Heart right ventricle (tissue), 16 donors: ENCODE measurements around the gene OPN3. TPM values are rescaled to one million over a fixed set of nuclear protein-coding genes. Genes with fewer than 3 reads are reported as not detected.

ENCODE experiments used
- ATAC-seq, 8 donors: fragments of 200-7000 bp; cut with Tn5 transposase; one replicate each; pipeline ENCODE4 v1.9.1; 2020; ENCODE audit warnings: mild to moderate bottlenecking in 8 of 8, moderate library complexity in 8 of 8, moderate number of reproducible peaks in 1 of 8
- DNase-seq, 2 donors: peaks; one replicate each; pipeline ENCODE4 v3.0.0-alpha.2; 2020
- H3K27ac ChIP-seq, 10 donors: fragments of 200-600 bp; sonication (generic) in 2 of 10; one replicate each; pipeline versions ENCODE4 v1.5.0 to v1.8.0; 2020 to 2022; ENCODE audit warnings: mild to moderate bottlenecking in 3 of 10
- H3K27me3 ChIP-seq, 7 donors: fragments of 200-600 bp; one replicate each; pipeline ENCODE4 v1.8.0; 2021 to 2022; ENCODE audit warnings: mild to moderate bottlenecking in 2 of 7
- H3K36me3 ChIP-seq, 9 donors: fragments of 200-600 bp; sonication (generic) in 1 of 9; one replicate each; pipeline versions ENCODE4 v1.5.0 to v1.8.0; 2020 to 2022; ENCODE audit warnings: mild to moderate bottlenecking in 2 of 9
- H3K4me1 ChIP-seq, 9 donors: fragments of 200-600 bp; sonication (generic) in 1 of 9; one replicate each; pipeline versions ENCODE4 v1.5.0 to v1.8.0; 2020 to 2022; ENCODE audit warnings: mild to moderate bottlenecking in 4 of 9
- H3K4me3 ChIP-seq, 10 donors: fragments of 200-600 bp; sonication (generic) in 2 of 10; one replicate each; pipeline versions ENCODE4 v1.5.0 to v1.8.0; 2020 to 2022; ENCODE audit warnings: mild to moderate bottlenecking in 7 of 10, moderate library complexity in 2 of 10
- H3K9me3 ChIP-seq, 11 donors: fragments of 200-600 bp in 10 of 11; sonication (generic) in 2 of 11; one replicate each; pipeline versions ENCODE4 v1.5.0 to v1.8.0; 2013 to 2022; ENCODE audit warnings: mild to moderate bottlenecking in 2 of 11, control low read depth in 1 of 11, moderate library complexity in 1 of 11
- CTCF ChIP-seq, 9 donors: fragments of 200-600 bp; sonication (generic) in 2 of 9; IDR thresholded peaks; one replicate each; pipeline versions ENCODE4 v1.5.0 to v1.8.0; 2021 to 2022; ENCODE audit warnings: antibody characterized with exemption in 9 of 9, mild to moderate bottlenecking in 5 of 9, moderate library complexity in 1 of 9
- WGBS, 2 donors: extraction: QIAGEN DNeasy Blood & Tissue Kit; methylation state at CpG; one replicate each; pipeline ENCODE4 v1.1.7; 2013; ENCODE audit warnings: inconsistent platforms in 1 of 2; 5-methylcytosine and 5-hydroxymethylcytosine counted together
- intact Hi-C, 10 donors: fragments of 100-400 bp; cut with DNase I; formaldehyde crosslinking; loops; one replicate each; pipeline versions ENCODE4 v1.11.1 to v1.14.2; 2022
- polyA plus RNA-seq, 2 donors: library from polyadenylated mRNA; stranded (reverse); fragments of 200-250 nt; gene quantifications; one replicate each; pipeline ENCODE4 v1.2.3, GENCODE V29; 2013
- total RNA-seq, 10 donors: library from RNA; stranded (reverse); fragmentation: NEBNext Ultra II Directional in 3 of 10; extraction: Animal tissue kit (Norgen Biotek cat#: 25700) in 3 of 10; gene quantifications; one replicate each; pipeline versions ENCODE4 v1.2.1 to v1.2.4, GENCODE V29; 2021 to 2023
- donor health status: Arrhythmogenic right ventricular cardiomyopathy.
- donor health status: ischemic (EF 13 %, LVEDD 7.1; RV severe dilation, severe dysfunction).
- donor health status: healthy with polysubstance abuse.
- donor health status: DM: no; HTN: yes; CAD: no.
- donor health status: DM: no; HTN: no; CAD: no.
- donor health status: ischemic (EF 25% LVEDD 6.9; RV normal size, moderate dysfunction).
- donor health status: ischemic (EF 25% LVEDD 5.7; RV mildly dilated, moderate dysfunction).
- donor health status: healthy.
- donor health status: DM: yes; HTN: yes; CAD: no.
- donor health status: Ischemic cardiomyopathy.
- donor health status: ischemic (EF 35%, LVEDD 5.7; RV mildly dilated, moderate dysfunction).
- donor health status: nonischemic (EF 11% LVEDD 7.7; RV severe dilation, severe dysfunction).
- donor health status: DM: yes; HTN: yes; CAD: no.
- donor health status: PGD.
- donor health status: ischemic (EF 29% LVEDD 5.4; RV normal size, mild dysfunction).
- donor health status: nonischemic (EF 23%, LVEDD 6.1; RV moderate dilation, normal function).

The OPN3 gene
- total and polyA plus RNA-seq, 12 donors = 3.3 to 9.1 (median 5.2) TPM

GRCh38 chr1:241606544-241606943 lies 33.6 kb downstream of the OPN3 start:
- peaks cover 0 to 23% (median 0%) of the 10 kb centered on the region in 9 donors for H3K4me1 ChIP-seq
- no peaks in the 10 kb centered on the region for H3K9me3 ChIP-seq
- H3K27me3 ChIP-seq = no peaks in the 10 kb centered on the region
- intact Hi-C loops = loop anchor here in 2 of 10 donors (10.0 kb wide), 2 partner anchors 58 to 398 kb away; no protein-coding TSS in a partner anchor
- TF ChIP-seq CTCF (IDR thresholded peaks at IDR 0.05) = no peak
- H3K4me3 ChIP-seq = no peak overlapping the region
- no peak overlapping the region for H3K27ac ChIP-seq
- WGBS, 2 donors = 70 to 88% methylated on average over 5 of the region's 5 CpGs
- DNase-seq = no peak
- no peaks in the 10 kb centered on the region for H3K36me3 ChIP-seq
- ATAC-seq = no peak

GRCh38 chr1:241605146-241605805 lies 34.9 kb downstream of the OPN3 start:
- intact Hi-C loops = loop anchor here in 2 of 10 donors (10.0 kb wide), 2 partner anchors 60 to 400 kb away; no protein-coding TSS in a partner anchor
- ATAC-seq = no peak
- 74 to 79% methylated on average over 9 of the region's 9 CpGs for WGBS, 2 donors

GRCh38 chr1:241603731-241604245 lies 36.4 kb downstream of the OPN3 start:
- H3K4me1 ChIP-seq = peaks cover 0 to 18% (median 0%) of the 10 kb centered on the region in 9 donors
- no peak for TF ChIP-seq CTCF (IDR thresholded peaks at IDR 0.05)
- H3K36me3 ChIP-seq = no peaks in the 10 kb centered on the region
- H3K27me3 ChIP-seq = no peaks in the 10 kb centered on the region
- 73 to 88% methylated on average over 3 of the region's 3 CpGs for WGBS, 2 donors
- intact Hi-C loops = loop anchor here in 2 of 10 donors (10.0 kb wide), 2 partner anchors 61 to 401 kb away; no protein-coding TSS in a partner anchor
- H3K4me3 ChIP-seq = no peak overlapping the region
- DNase-seq = no peak
- H3K27ac ChIP-seq = peak overlapping the region in 1 of 10 donors; percentile 79
- H3K9me3 ChIP-seq = no peaks in the 10 kb centered on the region
- peak in 4 of 8 donors; percentile 33 to 64 (median 40) for ATAC-seq

More at GRCh38 chr1:241605146-241605805, 34.9 kb downstream of the OPN3 start:
- H3K36me3 ChIP-seq = no peaks in the 10 kb centered on the region
- peaks cover 0 to 18% (median 0%) of the 10 kb centered on the region in 9 donors for H3K4me1 ChIP-seq
- H3K9me3 ChIP-seq = no peaks in the 10 kb centered on the region
- no peaks in the 10 kb centered on the region for H3K27me3 ChIP-seq
- H3K4me3 ChIP-seq = no peak overlapping the region
- no peak overlapping the region for H3K27ac ChIP-seq
- TF ChIP-seq CTCF (IDR thresholded peaks at IDR 0.05) = peak in 1 of 9 donors; percentile 17
- DNase-seq = no peak

GRCh38 chr1:241600496-241600901 lies 39.7 kb downstream of the OPN3 start:
- intact Hi-C loops = loop anchor here in 2 of 10 donors (10.0 kb wide), 2 partner anchors 64 to 404 kb away; no protein-coding TSS in a partner anchor
- 32 to 40% methylated on average over 2 of the region's 2 CpGs for WGBS, 2 donors
- Histone ChIP-seq H3K9me3 (no peaks in the 10 kb centered on the region), H3K4me1 (peaks cover 0 to 15% (median 0%) of the 10 kb centered on the region in 9 donors), H3K4me3 (no peak overlapping the region), H3K27ac (no peak overlapping the region), H3K27me3 (no peaks in the 10 kb centered on the region), H3K36me3 (no peaks in the 10 kb centered on the region)
- no peak for DNase-seq
- no peak for TF ChIP-seq CTCF (IDR thresholded peaks at IDR 0.05)
- ATAC-seq = no peak
